Activated CD4-positive, alpha-beta T cell treated with anti-CD3 and anti-CD28 coated beads for 24 hours (primary cell): ENCODE results near the gene FXYD6.

ENCODE experiments used
- DNase-seq, 2 donors: peaks; one replicate each; pipeline ENCODE4 v3.0.0-alpha.2; 2020; ENCODE audit warnings: low read depth in 2 of 2

Gene FXYD6

DNA sequence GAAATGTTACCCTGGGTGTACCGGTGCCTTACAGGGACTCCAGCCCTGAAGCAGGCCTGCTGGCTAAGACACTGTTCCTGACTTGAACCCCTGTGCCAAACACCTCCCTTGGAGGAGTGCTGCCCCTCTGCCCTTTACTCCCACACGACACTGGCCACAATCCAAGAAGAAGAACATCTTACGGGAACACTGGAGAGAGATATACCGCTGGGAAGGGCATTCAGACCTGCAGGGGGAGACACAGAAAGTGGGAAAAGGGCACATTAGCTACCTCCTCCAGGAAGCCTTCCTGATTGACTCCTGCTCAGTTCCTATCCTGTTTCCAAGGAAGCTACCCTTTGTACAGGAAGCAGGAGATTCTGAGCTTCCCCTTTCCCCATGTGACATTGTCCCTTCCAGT is 34.1 kb upstream of the FXYD6 start:
- DNase-seq, result no peak

DNA sequence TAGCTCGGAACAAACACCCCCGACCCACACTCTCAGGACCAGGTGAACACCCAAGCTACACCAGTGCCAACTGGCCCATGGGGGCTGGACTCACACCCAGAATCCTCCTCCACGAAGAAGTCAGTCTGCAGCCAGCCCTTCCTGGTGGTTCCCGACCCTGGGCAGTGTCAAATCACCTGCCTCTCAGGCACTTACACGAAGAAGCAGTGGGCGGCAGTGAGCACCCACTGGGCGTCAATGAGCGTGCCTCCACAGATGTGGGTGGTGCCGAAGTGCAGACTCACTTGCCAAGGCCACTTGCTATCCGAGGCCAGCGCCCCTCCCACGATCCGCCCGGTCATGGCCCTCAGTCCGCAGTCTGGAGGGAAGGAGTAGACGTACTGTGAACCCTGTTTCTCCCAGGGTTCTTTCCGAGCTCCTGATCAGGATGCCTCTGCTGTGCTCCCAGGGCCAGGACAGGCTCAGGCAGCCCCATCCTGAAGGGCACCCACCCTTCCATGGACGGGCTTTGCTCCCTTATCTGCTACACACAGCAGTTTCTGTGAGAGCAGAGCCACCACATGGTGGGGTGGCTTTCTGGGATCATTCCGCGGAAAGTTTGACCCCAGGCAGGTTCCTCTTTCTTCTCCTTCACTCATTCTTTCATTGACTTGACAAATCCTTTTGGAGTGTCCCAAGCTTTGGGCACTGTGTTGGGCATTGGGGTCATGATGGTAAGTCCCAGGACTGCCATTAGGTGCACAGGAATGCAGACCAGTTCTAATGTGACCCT is 33.3 kb upstream of the FXYD6 start:
- no peak for DNase-seq

DNA sequence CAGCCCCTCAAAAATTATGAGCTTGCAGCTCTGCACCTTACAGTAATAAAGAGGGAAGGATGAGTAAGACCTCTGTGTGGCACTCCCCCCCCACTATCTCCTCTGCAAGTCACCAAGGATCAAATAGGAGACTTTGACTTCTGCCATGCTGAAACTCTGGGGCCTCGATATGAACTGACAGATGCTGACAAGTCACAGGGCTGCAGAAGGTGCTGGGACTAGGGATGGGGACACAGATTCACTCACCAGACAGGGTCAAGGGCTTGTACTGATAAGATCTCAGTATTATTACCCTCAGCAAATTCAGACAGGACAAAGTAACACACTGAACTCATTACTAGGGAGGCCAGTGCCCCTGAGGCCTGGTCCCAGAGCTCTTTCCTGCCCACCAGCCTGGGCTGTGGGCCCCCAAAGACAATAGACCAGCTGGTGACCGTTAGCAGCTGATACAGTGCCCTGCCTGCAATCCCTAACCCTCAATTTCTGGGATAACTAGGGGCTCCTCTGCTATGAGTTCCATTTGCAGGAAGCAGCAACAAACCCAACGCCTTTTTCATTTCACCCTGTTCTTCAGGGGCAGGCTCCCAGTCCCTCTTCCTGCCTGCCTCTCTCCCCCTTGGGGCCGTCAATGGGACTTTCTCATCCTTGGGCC is 32.6 kb upstream of the FXYD6 start:
- DNase-seq, result no peak

- DNase-seq, result no peak
Measured at GRCh38 chr11:117908109-117908895, 31.8 kb upstream of the FXYD6 start.

- DNase-seq, result peak; percentile 46 to 65
Measured at GRCh38 chr11:117907276-117908108, 31.0 kb upstream of the FXYD6 start.

DNA sequence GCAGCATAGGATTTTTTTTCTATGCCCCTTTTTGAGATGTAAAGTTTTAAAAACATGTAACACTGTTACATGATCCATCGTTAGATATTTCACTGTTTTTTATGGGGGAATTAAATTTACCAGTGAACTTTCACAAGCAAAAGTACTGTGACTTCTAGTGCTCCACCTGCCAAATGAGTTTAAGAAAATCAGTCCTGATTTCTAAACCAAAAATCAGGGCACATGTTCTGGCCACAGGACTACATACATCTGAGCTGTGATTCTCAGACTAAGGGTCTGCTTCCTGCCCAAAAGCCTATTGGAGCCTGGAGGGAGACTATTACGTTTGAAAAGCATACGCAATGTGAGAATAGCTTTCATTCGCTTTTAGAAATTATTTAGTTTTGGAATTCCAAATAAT is 30.3 kb upstream of the FXYD6 start:
- DNase-seq, result no peak

DNA sequence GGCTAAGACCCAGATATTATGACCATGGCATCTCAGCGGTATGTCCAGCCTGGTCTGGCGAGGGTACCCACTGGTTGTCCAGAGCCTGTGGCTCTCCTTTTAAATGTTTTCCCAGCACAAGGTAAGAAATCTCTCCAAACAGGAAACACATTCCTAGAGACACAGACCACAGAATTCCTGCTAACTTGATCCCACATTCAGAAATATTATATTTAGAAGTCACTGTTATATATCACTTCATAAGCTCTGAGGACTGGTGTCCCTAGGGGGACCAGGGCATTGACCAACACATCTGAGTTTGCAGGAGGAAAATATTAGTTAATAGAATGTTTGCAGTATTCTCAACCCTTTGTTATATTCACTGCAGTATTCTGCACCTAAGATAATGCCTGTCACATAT is 29.7 kb upstream of the FXYD6 start:
- DNase-seq, result no peak

GRCh38 chr11:117905524-117905923 is 29.1 kb upstream of the FXYD6 start:
- no peak for DNase-seq

DNA sequence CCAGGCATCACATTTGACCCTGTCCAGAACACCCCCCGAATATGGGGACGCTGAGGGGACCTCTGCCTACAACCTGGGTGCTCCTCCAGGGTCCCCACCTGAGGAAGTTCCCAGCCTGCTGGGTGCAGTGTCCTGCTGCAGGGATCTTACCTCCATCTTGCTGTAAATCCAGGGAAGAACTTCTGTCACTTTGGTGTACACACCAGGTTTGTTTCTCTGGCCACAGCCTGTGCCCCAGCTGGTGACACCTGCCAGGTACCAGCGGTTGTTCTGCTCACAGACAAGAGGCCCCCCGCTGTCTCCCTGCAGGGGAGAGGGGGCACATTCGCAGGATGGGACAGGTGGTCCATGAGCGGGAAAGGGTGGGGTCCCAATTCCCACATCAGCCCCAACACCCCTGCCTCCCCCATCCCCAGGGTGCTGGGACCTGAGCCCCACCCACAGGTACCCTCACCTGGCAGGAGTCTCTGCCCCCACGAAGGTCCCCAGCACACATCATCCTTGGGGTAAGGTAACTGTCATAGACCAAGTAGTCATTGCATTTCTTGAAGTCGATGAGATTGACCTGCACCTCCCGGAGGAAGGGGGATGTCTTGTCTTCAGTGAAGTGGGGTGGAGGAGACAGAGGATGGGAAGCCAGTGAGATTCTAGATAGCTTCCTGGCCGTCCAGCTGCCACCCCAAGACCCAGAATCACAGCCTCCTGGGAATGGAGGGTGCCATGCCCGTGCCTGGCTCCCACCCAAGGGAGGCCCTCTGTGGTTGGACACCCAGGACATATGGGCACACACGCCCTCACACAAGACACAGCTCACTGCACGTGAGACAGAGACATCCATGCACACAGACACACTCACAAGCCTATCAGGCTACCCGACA is 27.3 kb upstream of the FXYD6 start:
- DNase-seq, result no peak

DNA sequence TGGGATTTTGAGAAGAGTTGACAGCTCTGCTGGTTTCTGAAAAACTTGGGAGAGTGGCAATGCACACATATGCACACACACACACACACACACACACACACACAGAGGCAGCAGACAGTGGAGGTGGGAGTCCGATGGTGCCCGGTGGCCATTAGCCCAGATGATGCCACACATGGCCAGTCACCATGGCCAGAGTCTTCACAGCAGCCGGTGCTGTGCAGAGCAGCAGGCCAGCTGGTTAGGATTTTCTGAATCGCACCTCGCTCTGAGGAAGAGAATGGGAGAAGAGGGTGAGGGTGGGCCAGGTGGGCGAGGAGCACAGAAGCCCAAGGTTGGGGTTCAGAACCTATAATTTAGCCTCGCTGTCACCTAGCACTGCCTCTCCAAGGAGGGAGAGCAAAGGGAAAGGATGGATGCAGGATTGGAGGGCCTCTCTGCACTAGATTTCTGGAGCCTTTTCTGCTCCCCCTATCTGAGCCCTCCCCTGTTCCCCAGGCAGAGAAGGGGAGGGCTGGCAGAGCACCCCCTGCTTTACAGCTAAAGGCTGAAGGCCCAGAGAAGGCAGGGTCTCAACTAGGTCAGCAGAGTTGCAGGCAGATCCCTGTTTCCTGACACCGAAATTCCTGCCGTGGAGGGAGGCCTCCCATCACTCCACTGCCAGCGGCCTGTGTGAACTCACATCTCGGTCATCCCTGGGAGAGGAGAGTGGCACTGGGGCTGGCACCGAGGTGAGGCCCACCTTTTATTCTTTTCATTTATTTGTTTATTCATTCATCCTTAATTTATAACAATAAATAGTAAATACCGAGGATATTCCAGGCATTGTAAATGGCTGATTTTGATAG is 25.8 kb upstream of the FXYD6 start:
- DNase-seq, result no peak

DNA sequence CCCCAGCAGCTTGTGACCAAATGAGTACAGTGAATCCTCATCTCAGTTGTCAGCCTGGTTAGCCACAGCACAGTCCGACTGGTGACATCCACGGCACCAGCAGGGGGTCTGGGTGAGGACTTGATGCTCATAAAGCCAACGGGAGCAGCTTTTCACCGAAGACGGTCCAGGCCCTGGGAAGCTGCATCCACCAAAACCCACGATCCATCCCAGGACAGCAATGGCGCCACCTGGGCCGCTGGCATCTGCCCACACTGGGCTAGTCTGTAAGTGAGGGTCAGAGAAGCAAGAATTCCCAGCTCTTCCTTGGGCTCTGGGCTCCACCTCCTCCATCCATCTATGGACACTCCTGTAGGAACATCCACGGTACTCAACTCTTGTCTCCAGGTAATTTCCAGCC is 25.1 kb upstream of the FXYD6 start:
- DNase-seq, result no peak

DNA sequence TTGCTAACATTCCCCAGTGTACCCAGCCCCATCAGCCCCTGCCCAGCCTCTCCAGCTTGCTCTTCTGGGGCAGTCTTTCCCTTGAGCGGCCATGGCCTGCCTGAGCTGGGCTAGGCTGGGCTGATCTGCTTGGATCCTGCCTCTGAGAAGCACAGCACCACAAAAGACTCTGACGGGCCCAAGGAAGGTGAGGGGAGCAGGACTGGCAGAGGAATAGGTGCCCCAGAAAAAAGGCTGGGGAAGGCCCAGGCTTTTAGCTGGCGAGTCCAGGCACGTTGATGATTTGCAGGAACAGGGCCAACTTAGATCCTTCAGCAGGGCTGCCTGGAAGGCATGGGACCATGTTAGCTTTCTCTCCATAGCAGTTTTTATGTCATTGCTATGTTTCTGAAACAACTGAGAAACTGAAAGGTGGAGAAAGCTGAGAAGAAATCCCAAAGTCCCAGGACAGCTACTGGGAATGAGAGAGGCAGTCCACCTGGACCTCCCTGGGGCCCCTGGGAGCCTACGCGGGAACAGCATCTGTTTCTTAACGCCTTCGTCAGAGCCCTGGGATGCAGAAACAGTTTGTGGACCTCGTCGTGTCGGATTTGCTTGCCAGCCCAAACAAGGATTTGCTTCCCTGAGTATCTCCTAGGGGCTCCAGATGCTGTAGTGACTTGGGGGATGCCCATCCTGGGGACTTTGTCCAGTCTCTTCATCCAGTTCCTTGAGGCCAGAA is 24.4 kb upstream of the FXYD6 start:
- no peak for DNase-seq

GRCh38 chr11:117900121-117900648 is 23.7 kb upstream of the FXYD6 start:
- no peak for DNase-seq

GRCh38 chr11:117898059-117898458 is 21.6 kb upstream of the FXYD6 start:
- no peak for DNase-seq

- DNase-seq, result no peak
Measured at GRCh38 chr11:117892651-117893050, 16.2 kb upstream of the FXYD6 start.

- no peak for DNase-seq
Measured at GRCh38 chr11:117891362-117891761, 14.9 kb upstream of the FXYD6 start.

GRCh38 chr11:117888139-117888566 is 11.7 kb upstream of the FXYD6 start:
- no peak for DNase-seq

- no peak for DNase-seq
Measured at GRCh38 chr11:117887431-117888138, 11.1 kb upstream of the FXYD6 start.
